NCI-H2171 (cell line): ENCODE measurements around the gene APLN.
A peak's percentile ranks its signal among the peaks of the same experiment; 100 is the strongest.

Source experiments
- DNase-seq: peaks from one replicate; lab custom pipeline; 2025; lab: John Stamatoyannopoulos, UW

Gene APLN

GRCh38 chrX:129641469-129641868 lies 13.3 kb downstream of the APLN start:
- no peak for DNase-seq

GRCh38 chrX:129640737-129641136 lies 14.0 kb downstream of the APLN start:
- DNase-seq, result no peak

DNA sequence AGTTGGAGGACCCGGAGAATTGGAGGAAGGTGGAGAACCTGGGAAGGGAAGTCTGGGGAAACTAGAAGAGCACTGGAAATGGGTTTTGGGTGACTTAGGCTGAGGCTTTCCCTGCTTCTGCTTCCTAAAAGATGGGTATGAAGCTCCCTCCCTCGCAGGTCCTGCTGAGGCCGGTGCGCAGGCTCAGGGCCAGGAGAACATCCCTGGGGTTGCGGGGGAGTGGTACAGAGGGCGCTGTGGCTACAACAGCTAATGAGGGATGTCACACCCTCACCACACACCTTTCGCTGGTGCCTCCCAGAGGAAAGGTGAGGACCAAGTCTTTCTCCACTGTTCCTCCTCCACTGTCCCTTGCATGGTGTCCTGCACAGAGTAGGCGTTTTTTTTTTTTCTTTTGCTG lies 15.8 kb downstream of the APLN start:
- no peak for DNase-seq

DNA sequence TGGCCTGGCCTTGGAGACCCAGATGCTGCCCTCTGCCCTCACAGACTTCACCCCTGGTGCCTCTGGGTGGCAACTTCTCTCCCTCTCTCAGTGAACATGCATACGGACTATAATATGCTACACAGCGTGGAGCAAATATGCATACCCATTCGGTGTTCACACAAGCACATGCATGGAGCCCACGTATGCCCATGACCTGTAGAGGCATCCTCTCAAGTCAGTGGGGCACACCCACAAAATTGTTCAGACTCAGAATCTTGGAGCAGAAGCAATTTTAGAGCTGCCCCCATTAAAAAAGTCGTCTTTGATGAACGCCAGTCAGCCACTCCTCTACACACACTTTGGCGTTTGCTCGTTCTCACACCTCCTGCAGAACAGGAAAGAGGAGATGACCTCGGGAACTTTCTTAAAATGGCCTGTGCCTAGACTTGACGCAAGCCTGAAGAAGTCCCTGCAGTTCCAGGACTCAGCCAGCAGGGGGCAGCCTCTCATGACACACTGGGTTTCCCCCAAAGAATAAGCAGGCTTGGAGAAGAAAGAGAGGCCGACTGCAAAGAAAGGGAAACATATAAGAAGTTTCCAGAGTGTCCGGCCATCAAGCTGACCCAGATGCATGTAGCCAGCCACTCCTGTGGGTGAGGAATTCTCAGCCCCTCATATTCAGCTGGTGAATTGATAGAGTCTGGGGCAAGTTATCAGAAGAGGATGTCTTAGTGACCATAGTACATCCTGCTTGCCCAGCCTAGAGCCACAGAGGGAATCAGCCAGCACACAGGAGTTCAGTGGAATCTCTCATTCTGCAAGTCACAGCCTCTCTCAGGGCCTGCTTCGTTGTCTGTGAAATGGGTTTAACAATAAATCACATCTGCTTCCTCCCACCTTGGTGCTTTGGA lies 17.3 kb downstream of the APLN start:
- DNase-seq, result no peak

- no peak for DNase-seq
Observed at GRCh38 chrX:129636175-129636681, 18.5 kb downstream of the APLN start.

DNA sequence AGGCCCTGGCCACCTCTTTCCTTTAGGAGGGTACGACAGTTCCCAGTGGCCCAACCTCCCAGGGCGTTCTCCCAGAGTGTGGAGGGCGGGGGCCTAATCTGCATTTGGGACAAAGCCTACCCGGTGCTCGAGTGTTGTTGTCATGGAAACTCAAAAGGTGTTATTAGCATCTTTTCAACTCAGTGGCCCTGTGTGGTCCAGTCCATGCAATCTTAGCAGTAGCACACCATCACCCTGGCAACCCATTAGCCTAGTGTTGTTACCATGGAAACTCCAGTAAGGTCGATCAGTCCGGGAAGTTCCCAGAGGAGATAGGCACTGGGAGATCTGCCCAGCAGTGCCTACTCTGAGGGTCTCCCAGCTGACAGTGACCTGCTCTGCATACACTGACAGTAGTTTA lies 20.2 kb downstream of the APLN start:
- no peak for DNase-seq

- no peak for DNase-seq
Observed at GRCh38 chrX:129632443-129632842, 22.3 kb downstream of the APLN start.

DNA sequence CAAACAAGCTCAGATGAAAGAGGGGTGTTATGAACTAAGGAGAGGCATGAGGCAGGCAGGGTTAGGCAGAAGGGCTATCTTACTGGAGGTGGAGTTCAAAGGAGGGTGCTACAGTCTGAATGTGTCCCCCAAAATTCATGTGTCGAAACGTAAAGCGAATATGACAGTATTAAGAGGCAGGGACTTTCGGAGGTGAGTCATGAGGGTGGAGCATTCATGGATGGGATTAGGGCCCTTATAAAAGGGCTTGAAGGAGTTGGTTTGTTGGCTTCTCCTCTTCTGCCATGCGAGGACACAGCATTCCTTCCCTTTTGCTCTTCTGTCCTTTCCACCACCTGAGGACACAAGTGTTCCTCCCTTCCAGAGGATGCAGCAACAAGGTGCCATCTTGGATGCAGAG lies 22.9 kb downstream of the APLN start:
- DNase-seq, result no peak

DNA sequence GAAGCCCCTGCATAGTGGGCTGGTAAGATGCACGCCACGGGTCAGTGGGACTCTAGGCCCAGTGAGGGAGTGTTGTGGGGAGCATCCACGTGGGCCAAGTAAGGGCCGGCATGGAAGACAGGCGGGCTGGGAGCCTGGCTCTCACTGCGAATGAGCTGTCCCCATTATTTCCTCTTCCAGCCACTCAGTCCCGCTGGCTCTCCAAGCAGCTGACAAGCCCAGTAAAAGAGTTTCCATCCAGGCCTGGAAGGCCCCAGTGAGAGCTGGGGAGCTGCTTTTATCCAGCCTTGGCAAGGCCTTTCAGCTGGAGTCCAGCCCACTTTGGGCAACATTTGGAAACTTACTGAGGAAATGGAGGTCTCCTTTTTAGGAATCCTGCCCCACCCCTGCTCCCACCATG lies 24.9 kb downstream of the APLN start:
- DNase-seq, result no peak

DNA sequence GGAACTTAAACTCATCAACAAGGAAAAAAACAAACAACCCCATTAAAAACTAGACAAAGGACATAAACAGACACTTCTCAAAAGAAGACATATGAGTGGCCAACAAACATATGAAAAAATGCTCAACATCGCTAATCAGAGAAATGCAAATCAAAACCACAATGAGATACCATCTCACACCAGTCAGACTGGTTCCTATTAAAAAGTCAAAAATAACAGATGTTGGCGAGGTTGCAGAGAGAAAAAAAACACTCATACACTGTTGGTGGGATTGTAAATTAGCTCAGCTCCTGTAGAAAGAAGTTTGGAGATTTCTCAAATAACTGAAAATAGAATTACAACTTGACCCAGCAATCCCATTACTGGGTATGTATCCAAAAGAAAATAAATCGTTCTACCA lies 28.7 kb downstream of the APLN start:
- no peak for DNase-seq

DNA sequence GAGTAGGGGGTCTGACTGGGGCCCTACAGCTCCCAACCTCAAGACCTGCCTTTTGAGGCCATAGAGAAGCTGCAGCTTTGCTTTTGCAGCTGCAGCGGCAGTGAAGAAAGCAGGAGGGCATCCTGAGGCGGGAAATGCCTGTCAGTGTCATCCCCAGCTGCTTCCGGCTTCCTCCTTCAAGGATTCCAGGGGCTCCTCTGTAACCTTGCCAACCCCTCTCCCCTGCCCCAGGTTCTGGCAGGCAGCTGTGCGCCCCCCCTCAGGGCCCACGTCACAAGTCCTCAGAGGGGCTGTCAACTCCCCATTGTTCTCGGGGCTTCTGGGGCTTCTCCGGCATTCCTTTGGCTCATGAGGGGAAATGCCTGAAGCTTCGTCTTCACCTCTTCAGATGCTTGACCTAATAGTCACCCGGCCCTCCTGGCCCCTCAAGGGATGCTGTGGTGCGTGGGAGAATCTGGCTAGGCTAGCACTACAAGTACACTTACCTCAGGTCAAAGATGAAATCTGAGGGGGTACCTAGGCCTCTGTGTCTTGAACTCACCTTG lies 31.9 kb downstream of the APLN start:
- no peak for DNase-seq

GRCh38 chrX:129618997-129619396 lies 35.8 kb downstream of the APLN start:
- DNase-seq, result no peak

DNA sequence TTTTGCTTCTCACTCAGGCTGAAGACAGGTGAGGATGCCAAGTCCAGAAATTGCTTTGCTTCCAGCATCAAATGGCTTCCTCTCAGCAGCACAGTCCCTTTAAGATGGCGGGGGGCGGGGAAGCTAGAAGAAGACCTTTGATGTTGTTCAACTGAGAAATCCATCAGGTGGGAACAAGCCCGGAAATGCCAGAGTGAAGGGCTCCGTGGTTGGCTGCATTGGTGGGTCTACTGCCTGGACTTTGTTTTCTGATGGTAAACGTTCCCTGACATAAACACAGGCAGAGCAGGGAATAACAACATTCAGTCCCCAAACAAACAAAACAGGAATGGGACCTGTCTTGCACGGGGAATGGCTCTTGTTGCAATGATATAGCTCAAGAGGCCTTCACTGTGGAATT lies 37.3 kb downstream of the APLN start:
- DNase-seq, result no peak

GRCh38 chrX:129614481-129615255 lies 40.1 kb downstream of the APLN start:
- no peak for DNase-seq

DNA sequence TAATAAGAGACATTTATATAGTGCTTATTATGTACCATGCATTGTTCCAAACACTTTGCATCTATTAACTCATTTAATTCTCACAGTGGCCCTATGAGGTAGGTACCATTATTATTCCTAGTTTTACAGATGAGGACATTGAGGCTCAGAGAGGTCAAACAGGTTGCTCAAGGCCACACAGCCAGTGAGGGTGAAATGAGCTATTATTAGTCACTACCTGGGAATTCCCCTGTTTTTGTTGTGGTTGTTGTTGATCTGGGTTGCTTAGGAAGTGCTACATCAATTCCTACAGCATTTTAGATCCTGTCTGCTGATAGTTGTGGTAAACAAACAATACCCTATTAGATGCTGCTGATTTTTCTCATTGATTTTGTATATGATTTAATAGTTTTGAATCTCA lies 41.2 kb downstream of the APLN start:
- no peak for DNase-seq

DNA sequence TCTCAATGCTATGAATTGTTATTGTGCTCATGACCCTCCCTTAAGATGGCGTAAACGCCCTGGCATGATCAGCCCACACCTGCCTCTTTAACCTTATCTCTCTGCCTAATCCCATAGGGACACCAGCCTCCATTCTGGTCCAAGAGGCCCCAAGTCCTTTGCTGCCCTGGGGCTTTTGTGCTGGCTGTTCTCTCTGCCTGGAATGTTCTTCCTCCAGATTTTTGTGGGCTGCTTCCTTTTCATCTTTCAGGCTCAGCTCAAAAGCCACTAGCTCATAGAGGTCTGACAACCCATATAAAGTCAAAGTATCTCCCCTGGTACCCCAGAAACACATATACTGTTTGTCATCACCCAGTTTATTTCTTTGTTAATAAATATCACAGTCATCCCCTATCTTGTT lies 42.4 kb downstream of the APLN start:
- DNase-seq, result no peak

- no peak for DNase-seq
Observed at GRCh38 chrX:129609395-129609794, 45.4 kb downstream of the APLN start.

DNA sequence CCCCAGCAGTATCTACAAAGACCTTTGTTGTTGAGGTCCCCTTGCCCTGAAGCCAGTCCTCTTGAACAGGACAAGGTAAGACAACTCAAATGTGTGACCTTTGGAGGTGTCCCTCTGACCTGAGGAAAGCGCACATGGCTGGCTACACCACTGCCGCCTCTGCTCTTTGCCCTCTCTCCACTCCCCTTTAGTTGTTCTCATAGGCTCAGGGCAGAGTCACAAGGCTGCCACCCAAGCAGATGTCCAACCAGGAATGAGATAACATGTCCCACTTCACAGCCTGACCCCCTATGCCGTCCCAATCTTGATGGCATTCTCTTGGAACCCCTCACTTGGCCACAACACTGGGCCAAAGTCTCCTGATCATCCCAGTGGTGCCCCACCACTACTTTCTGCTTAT lies 46.3 kb downstream of the APLN start:
- no peak for DNase-seq

DNA sequence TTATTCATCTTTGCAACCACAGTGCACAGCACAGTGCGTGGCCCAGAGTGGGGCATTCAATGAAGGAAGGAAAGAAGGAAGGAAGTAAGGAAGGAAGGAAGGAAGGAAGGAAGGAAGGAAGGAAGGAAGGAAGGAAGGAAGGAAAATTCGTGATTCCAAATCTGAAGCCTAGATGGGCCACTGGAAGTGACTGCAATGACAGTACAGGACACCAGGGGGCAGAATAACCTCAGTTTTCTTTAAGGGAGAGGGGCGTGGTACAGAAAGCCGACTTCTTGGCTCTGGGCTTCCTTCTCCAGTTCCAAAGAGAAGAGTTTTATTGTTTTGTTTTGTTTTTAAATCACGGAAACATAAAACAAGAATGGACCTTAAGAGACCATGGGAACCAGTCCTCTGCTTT lies 47.8 kb downstream of the APLN start:
- peak; percentile 1 for DNase-seq

DNA sequence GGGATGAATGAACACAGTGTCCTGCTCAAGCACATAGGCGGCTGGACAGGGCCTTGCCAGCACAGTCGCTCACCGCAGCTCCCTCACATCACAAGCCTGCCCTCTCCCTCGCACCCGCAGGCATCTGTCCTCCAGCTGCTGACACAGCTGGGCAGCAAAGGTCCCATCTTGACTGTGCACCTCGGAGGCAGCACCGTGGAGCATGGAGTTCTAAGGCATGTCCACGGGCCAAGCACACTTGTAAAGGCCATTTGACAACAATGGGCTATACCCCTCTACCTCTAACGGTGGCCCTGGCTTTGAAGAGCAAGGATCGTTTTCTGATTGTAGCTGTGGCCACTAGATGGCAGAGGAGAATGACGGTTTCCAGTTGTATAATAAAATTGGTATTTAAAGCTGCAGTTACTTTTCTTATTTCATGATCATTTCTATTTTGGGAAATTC lies 53.8 kb downstream of the APLN start:
- no peak for DNase-seq

GRCh38 chrX:129599996-129600395 lies 54.8 kb downstream of the APLN start:
- no peak for DNase-seq

DNA sequence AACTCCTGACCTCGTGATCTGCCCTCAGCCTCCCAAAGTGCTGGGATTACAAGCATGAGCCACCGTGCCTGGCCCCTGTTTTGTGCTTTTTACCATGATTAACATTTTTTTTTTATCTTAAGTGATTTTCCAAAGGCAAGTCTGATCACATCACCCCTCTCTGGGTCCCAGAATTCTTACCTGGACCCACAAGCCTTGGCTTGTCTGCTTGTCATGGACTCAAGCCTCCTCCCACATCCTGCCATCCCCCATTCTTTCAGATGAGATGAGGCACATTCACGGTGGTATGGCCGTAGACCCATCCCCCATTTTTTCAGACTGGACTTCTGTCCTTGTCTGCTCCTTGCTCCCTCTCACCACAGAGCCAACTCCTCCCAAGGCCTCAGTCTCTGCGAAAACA lies 55.3 kb downstream of the APLN start:
- no peak for DNase-seq

DNA sequence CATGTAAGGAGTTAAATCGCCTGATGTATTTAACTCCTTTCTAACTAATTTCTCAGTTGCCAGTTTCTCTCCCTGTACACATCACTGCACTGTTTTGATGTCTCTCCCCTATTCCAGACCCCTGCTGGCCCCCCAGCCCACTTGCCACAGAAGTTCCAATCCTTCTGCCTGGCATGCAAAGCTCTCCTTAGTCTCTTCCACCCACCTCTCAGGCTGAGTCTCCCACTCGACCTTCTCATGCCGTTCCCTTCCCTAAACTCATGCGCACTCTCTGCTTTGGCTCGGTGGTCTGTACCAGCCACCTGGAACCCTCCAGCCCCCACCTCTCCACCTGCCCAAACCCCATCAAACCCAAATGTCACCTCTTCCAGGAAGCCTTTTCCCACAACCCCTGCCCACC lies 56.9 kb downstream of the APLN start:
- DNase-seq, result no peak
